ENCODE results near the gene PODNL1.

- no peak for TF ChIP-seq CTCF (IDR thresholded peaks at IDR 0.05)
- TF ChIP-seq POLR2A (IDR thresholded peaks at IDR 0.05): no peak
Measured at GRCh38 chr19:13934785-13935109, 3.5 kb downstream of the PODNL1 start.

All from Peyer's patch (tissue), 4 donors.